Tibial nerve (tissue), 4 donors: ENCODE data around the gene FAM110D. TPM values are rescaled to one million over a fixed set of nuclear protein-coding genes. Genes with fewer than 3 reads are reported as not detected.

Experiments used
- DNase-seq, 2 donors: peaks; one replicate each; pipeline ENCODE4 v3.0.0-alpha.2; 2019; ENCODE audit warnings: low spot score in 2 of 2
- H3K27ac ChIP-seq, 4 donors: fragments of 200-600 bp; sonication (generic) in 3 of 4; one replicate each; pipeline ENCODE4 v1.5.1; 2017 to 2019; ENCODE audit warnings: mild to moderate bottlenecking in 1 of 4
- H3K27me3 ChIP-seq, 2 donors: fragments of 200-600 bp; sonication (generic) in 1 of 2; one replicate each; pipeline versions ENCODE4 v1.5.1 to v1.6.0; 2017 to 2019
- H3K36me3 ChIP-seq, 3 donors: fragments of 200-600 bp; sonication (generic); one replicate each; pipeline ENCODE4 v1.5.1; 2018 to 2019
- H3K4me1 ChIP-seq, 4 donors: fragments of 200-600 bp; sonication (generic) in 3 of 4; one replicate each; pipeline ENCODE4 v1.5.1; 2017 to 2019
- H3K4me3 ChIP-seq, 4 donors: fragments of 200-600 bp; sonication (generic) in 3 of 4; one replicate each; pipeline ENCODE4 v1.5.1; 2017 to 2019; ENCODE audit warnings: mild to moderate bottlenecking in 1 of 4, moderate library complexity in 1 of 4
- H3K9me3 ChIP-seq, 4 donors: fragments of 200-600 bp; sonication (generic) in 3 of 4; one replicate each; pipeline ENCODE4 v1.5.1; 2017 to 2019
- CTCF ChIP-seq, 5 experiments: fragments of 200-600 bp in 3 of 5; fragments of 450-650 bp in 2 of 5; sonication (generic) in 3 of 5; IDR thresholded peaks; one replicate each; pipeline ENCODE4 v1.5.1; 2016 to 2019; ENCODE audit warnings: antibody characterized with exemption in 5 of 5, mild to moderate bottlenecking in 3 of 5, moderate library complexity in 2 of 5
- EP300 ChIP-seq, 2 donors: sonication (generic); formaldehyde crosslinking; IDR thresholded peaks; one replicate each; pipeline ENCODE4 v1.6.1; 2017; ENCODE audit warnings: antibody characterized with exemption in 2 of 2, mild to moderate bottlenecking in 1 of 2
- POLR2A ChIP-seq, 2 donors: fragments of 450-650 bp; IDR thresholded peaks; one replicate each; pipeline ENCODE4 v1.6.1; 2017; ENCODE audit warnings: antibody characterized with exemption in 2 of 2, mild to moderate bottlenecking in 2 of 2, moderate library complexity in 2 of 2
- WGBS, 2 donors: methylation state at CpG; one replicate each; pipeline ENCODE4 v1.1.5; 2018; 5-methylcytosine and 5-hydroxymethylcytosine counted together
- total RNA-seq, 4 donors: library from RNA; depleted of rRNA; stranded (reverse); fragments of >200 nt; gene quantifications; one replicate each; pipeline ENCODE4 v1.1.0, GENCODE V29; 2016

FAM110D gene
- total RNA-seq, 4 donors from 2014 or later = 11.9 to 22.7 (median 14.2) TPM

GRCh38 chr1:26188477-26188876 lies 29.6 kb downstream of the FAM110D start:
- Histone ChIP-seq H3K27me3 (no peaks in the 10 kb centered on the region), H3K4me3 (no peak overlapping the region), H3K4me1 (no peaks in the 10 kb centered on the region), H3K9me3 (no peaks in the 10 kb centered on the region), H3K36me3 (peaks cover 0 to 39% (median 0%) of the 10 kb centered on the region in 3 donors), H3K27ac (no peak overlapping the region)
- WGBS, 2 donors = 89 to 91% methylated on average over 5 to 7 of the region's 8 CpGs
- TF ChIP-seq POLR2A (IDR thresholded peaks at IDR 0.05) = no peak
- no peak for TF ChIP-seq EP300 (IDR thresholded peaks at IDR 0.05)
- no peak for TF ChIP-seq CTCF (IDR thresholded peaks at IDR 0.05)
- no peak for DNase-seq

- DNase-seq = no peak
- Histone ChIP-seq H3K36me3 (peaks cover 0 to 35% (median 0%) of the 10 kb centered on the region in 3 donors), H3K4me3 (no peak overlapping the region), H3K27ac (no peak overlapping the region), H3K9me3 (no peaks in the 10 kb centered on the region), H3K4me1 (no peaks in the 10 kb centered on the region), H3K27me3 (no peaks in the 10 kb centered on the region)
- TF ChIP-seq POLR2A (IDR thresholded peaks at IDR 0.05) (no peak), CTCF (IDR thresholded peaks at IDR 0.05) (no peak), EP300 (IDR thresholded peaks at IDR 0.05) (no peak)
- 60 to 68% methylated on average over 6 of the region's 6 CpGs for WGBS, 2 donors
These were observed 30.5 kb downstream of the FAM110D start for GRCh38 chr1:26189331-26189730.

- H3K4me3 ChIP-seq = no peak overlapping the region
- no peaks in the 10 kb centered on the region for H3K4me1 ChIP-seq
- no peaks in the 10 kb centered on the region for H3K27me3 ChIP-seq
- H3K27ac ChIP-seq = no peak overlapping the region
- peaks cover 0 to 30% (median 0%) of the 10 kb centered on the region in 3 donors for H3K36me3 ChIP-seq
- WGBS, 2 donors = 78 to 79% methylated on average over 7 of the region's 7 CpGs
- no peak for DNase-seq
- TF ChIP-seq EP300 (IDR thresholded peaks at IDR 0.05) (no peak), CTCF (IDR thresholded peaks at IDR 0.05) (no peak), POLR2A (IDR thresholded peaks at IDR 0.05) (no peak)
- H3K9me3 ChIP-seq = no peaks in the 10 kb centered on the region
These were observed 30.9 kb downstream of the FAM110D start for GRCh38 chr1:26189751-26190275.

- Histone ChIP-seq H3K27ac (no peak within 1 kb of the TSS), H3K9me3 (no peaks in the 10 kb centered on the region), H3K27me3 (no peaks in the 10 kb centered on the region), H3K4me3 (no peak within 1 kb of the TSS), H3K4me1 (no peaks in the 10 kb centered on the region), H3K36me3 (peaks cover 0 to 27% (median 0%) of the 10 kb centered on the region in 3 donors)
- DNase-seq = no peak
- 42 to 49% methylated on average over 16 of the region's 16 CpGs for WGBS, 2 donors
- TF ChIP-seq EP300 (IDR thresholded peaks at IDR 0.05) = no peak
- peak in 1 of 5 experiments; percentile 10 for TF ChIP-seq CTCF (IDR thresholded peaks at IDR 0.05)
These were observed 31.6 kb downstream of the FAM110D start, which contains the start of gene CATSPER4 for GRCh38 chr1:26190373-26190987. Gene CATSPER4, plus strand, starts transcription at chr1:26190602. Its CDS starts 26 bp downstream, at chr1:26190628.

GRCh38 chr1:26191739-26192138 lies 32.9 kb downstream of the FAM110D start:
- WGBS, 2 donors = 61 to 69% methylated on average over 3 of the region's 3 CpGs
- TF ChIP-seq POLR2A (IDR thresholded peaks at IDR 0.05) (no peak), CTCF (IDR thresholded peaks at IDR 0.05) (no peak), EP300 (IDR thresholded peaks at IDR 0.05) (no peak)
- Histone ChIP-seq H3K27me3 (no peaks in the 10 kb centered on the region), H3K4me1 (no peaks in the 10 kb centered on the region), H3K4me3 (no peak overlapping the region), H3K9me3 (no peaks in the 10 kb centered on the region), H3K27ac (no peak overlapping the region), H3K36me3 (peaks cover 0 to 20% (median 0%) of the 10 kb centered on the region in 3 donors)
- DNase-seq = no peak
